HFFc6 (cell line): Measurements from ENCODE around the gene THAP6. TPM values are rescaled to one million over a fixed set of nuclear protein-coding genes. Genes with fewer than 3 reads are reported as not detected.

Source experiments
- DNase-seq: peaks from one replicate; pipeline ENCODE4 v3.0.0-alpha.2; 2018
- H3K27ac Mint-ChIP-seq: 2 replicates; pipeline ENCODE4 v1.8.0; 2020; ENCODE audit warnings: mild to moderate bottlenecking, mixed read lengths
- H3K27me3 Mint-ChIP-seq: 2 replicates; pipeline ENCODE4 v1.8.0; 2021; ENCODE audit warnings: mild to moderate bottlenecking, moderate library complexity, mixed read lengths; ENCODE audit not compliant: insufficient read depth
- H3K36me3 Mint-ChIP-seq: 2 replicates; pipeline ENCODE4 v1.8.0; 2021; ENCODE audit warnings: low read depth, mixed read lengths
- H3K4me1 Mint-ChIP-seq: 2 replicates; pipeline ENCODE4 v1.8.0; 2020; ENCODE audit warnings: low read depth, mixed read lengths
- H3K4me3 Mint-ChIP-seq: 2 replicates; pipeline ENCODE4 v1.8.0; 2020; ENCODE audit warnings: mild to moderate bottlenecking, moderate library complexity, mixed read lengths
- H3K9me3 Mint-ChIP-seq: 2 replicates; pipeline ENCODE4 v1.8.0; 2020; ENCODE audit warnings: mild to moderate bottlenecking, mixed read lengths
- total RNA-seq, 6 experiments: library from RNA; stranded (reverse); fragmentation: NEBNext Ultra II Directional; extraction: Animal tissue kit (Norgen Biotek cat#: 25700); gene quantifications; 2 replicates in 1 of 6; 3 replicates in 5 of 6; pipeline ENCODE4 v1.2.3, GENCODE V29; 2021
- TF ChIP-seq, protein P1 (sequence below): fragments of 200-600 bp; sonication (generic); IDR thresholded peaks from 2 replicates; pipeline ENCODE4 v1.5.0; 2021; ENCODE audit warnings: antibody characterized with exemption, mild to moderate bottlenecking

The THAP6 gene
- total RNA-seq, 6 experiments from 2014 or later = 14.2 to 20.6 (median 17.8) TPM

DNA sequence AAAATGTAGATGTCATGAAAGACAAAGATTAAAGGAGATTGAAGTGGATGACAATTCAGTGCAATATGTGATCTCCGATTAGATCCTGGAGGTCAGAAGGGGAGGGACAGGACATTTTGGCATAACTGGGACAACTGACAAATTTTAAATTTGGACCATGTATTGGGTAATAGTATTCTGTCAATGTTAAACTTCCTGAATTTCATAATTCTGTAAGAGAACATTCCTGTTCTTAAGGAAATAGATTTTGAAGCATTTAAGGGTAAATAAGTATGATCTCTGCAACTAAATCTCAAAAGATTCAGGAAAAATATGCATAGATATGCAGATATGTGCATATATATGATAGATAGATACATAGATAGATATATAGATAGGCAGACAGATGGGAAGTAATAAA, 52.6 kb downstream of the THAP6 start:
- peaks cover 6% of the 10 kb centered on the region for H3K27me3 Mint-ChIP-seq
- no peak for DNase-seq
- no peaks in the 10 kb centered on the region for H3K9me3 Mint-ChIP-seq
- H3K27ac Mint-ChIP-seq = no peak overlapping the region
- TF ChIP-seq, protein P1, sequence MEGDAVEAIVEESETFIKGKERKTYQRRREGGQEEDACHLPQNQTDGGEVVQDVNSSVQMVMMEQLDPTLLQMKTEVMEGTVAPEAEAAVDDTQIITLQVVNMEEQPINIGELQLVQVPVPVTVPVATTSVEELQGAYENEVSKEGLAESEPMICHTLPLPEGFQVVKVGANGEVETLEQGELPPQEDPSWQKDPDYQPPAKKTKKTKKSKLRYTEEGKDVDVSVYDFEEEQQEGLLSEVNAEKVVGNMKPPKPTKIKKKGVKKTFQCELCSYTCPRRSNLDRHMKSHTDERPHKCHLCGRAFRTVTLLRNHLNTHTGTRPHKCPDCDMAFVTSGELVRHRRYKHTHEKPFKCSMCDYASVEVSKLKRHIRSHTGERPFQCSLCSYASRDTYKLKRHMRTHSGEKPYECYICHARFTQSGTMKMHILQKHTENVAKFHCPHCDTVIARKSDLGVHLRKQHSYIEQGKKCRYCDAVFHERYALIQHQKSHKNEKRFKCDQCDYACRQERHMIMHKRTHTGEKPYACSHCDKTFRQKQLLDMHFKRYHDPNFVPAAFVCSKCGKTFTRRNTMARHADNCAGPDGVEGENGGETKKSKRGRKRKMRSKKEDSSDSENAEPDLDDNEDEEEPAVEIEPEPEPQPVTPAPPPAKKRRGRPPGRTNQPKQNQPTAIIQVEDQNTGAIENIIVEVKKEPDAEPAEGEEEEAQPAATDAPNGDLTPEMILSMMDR = no peak
- H3K36me3 Mint-ChIP-seq = no peaks in the 10 kb centered on the region
- H3K4me1 Mint-ChIP-seq = peaks cover 3% of the 10 kb centered on the region
- no peak overlapping the region for H3K4me3 Mint-ChIP-seq

DNA sequence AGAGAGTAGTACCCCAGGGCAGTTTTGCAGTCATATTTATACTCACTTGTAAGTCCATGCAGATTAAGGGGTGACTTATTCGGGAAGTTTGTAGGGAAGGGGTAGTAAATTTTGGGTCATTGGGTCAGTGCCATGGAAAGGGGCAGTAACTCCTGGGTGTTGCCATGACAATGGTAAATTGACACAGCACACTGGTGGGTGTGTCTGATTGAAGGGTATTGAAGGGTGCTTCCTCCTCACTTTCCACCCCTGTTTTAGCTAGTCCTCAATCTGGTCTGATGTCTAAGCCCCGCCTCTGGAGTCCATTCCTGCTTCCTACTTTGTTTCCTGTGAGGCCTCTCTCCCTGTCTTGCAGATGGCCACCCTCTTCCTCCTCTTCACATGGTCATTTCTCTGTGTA, 53.5 kb downstream of the THAP6 start:
- Mint-ChIP-seq H3K36me3 (no peaks in the 10 kb centered on the region), H3K4me3 (no peak overlapping the region), H3K4me1 (no peaks in the 10 kb centered on the region)

More for the DNA sequence above, 53.5 kb downstream of the THAP6 start:
- Mint-ChIP-seq H3K9me3 (no peaks in the 10 kb centered on the region), H3K27me3 (peaks cover 6% of the 10 kb centered on the region), H3K27ac (no peak overlapping the region)
- TF ChIP-seq, protein P1 = no peak
- DNase-seq = no peak

Other genes starting within 250 kb of the THAP6 start
- 10 to 100 TPM; 14.8 to 19.5 (median 17.5) TPM for gene RCHY1, start 70 bp upstream of the THAP6 start, total RNA-seq
- not detected for gene ODAPH, start 41.6 kb downstream of the THAP6 start, total RNA-seq
- gene CDKL2, start 116.1 kb downstream of the THAP6 start, total RNA-seq = under 1 TPM; 0.14 to 0.38 (median 0.19) TPM
- 100 to 1,000 TPM; 157 to 169 (median 168) TPM for gene G3BP2, start 158.9 kb downstream of the THAP6 start, total RNA-seq
- gene USO1, start 210.1 kb downstream of the THAP6 start, total RNA-seq = 100 to 1,000 TPM in 1 of 6 experiments, 10 to 100 TPM in 5; 86.4 to 108 (median 95.1) TPM